ENCODE data around the gene RIPK1.
"Not testable (repeated sequence)": the region's sequence is repeated elsewhere in the genome, so short reads cannot be mapped to it uniquely, and the experiment has no call there.

The RIPK1 gene

DNA sequence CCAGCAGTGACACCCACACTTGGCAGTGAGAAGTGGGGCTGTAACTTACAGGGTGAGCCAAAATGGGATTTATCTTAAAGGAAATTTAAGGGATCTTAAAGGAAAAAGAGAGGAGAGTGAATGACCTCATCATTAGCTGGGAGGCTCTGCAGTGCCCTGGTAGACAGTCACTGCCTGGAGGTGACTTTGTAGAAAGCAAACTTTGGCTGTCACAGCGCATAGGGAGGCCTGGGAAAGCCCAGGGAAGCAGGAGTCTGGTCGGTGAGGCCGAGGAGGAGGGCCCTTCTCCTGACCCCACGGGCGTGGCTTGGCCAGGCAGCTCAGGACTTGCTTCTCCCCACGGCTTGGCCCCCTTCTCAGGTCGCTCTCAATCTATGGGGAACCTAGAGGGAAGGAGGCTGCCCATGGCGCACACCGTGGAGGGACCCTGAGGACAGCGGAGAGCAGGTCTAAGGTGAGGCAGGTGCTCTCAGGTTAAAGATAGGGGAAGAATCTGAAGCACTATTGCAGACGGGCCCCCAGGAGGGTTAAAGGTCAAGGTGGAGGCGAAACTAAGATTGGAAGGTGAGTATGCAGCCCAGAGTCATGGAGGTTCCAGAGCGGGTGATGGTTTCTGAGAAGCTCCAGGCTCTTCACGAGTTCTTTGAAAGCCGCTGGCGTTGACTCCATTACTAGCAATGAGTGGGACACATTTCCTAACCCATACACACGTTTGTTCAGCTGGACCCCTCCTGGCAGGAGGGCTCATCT, 15.6 kb upstream of the RIPK1 start:
- DNase-seq (ENCODE audit: low read depth): no peak
- no peak overlapping the region for H3K4me3 ChIP-seq (ENCODE audit: low read length)
- TF ChIP-seq CTCF (IDR thresholded peaks at IDR 0.05; ENCODE audit: insufficient read depth, low read depth, low read length, missing control alignments): no peak

- peak overlapping the region; percentile 43 for H3K4me3 ChIP-seq (ENCODE audit: low read length)
- no peak for DNase-seq (ENCODE audit: low read depth)
- TF ChIP-seq CTCF (IDR thresholded peaks at IDR 0.05; ENCODE audit: insufficient read depth, low read depth, low read length, missing control alignments): no peak
These were observed 15.1 kb upstream of the RIPK1 start for GRCh38 chr6:3053231-3053508.

DNA sequence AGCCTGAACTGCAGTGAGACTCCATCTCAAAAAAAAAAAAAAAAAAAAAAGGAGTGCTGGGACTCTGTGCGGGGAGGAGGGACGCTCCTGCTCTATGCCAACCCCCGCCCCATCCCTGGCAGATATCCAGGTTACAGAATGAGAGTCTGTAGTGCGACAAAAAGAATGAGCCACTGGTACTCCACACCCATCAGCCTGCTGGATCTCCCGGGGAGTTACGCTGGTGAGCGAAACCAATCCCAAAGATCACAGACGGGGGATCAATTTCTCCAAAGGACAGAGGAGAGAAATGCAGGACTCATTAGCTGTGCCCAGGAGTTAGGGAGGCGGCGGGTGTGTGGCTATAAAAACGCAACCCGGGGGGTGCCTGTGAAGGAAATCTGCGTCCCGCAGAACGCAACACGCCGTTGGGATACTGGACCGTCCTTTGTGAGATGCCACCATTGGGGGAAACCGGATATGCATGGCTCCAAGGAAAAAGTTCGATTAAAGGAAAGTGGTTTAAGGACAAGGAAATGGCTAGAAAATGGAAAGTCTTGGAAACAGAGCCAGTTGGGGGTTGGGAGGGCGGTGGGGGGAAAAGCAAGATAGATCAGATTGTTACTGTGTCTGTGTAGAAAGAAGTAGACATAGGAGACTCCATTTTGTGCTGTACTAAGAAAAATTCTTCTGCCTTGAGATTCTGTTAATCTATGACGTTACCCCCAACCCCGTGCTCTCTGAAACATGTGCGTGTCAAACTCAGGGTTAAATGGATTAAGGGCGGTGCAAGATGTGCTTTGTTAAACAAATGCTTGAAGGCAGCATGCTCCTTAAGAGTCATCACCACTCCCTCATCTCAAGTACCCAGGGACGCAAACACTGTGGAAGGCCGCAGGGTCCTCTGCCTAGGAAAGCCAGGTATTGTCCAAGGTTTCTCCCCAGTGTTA, 13.8 kb upstream of the RIPK1 start:
- H3K4me3 ChIP-seq (ENCODE audit: low read length): peak overlapping the region; percentile 35
- peak; percentile 33 for DNase-seq (ENCODE audit: low read depth)

- H3K4me3 ChIP-seq (ENCODE audit: low read length); DNase-seq (ENCODE audit: low read depth): not testable (repeated sequence)
These were observed 13.2 kb upstream of the RIPK1 start for GRCh38 chr6:3055158-3055499.

DNA sequence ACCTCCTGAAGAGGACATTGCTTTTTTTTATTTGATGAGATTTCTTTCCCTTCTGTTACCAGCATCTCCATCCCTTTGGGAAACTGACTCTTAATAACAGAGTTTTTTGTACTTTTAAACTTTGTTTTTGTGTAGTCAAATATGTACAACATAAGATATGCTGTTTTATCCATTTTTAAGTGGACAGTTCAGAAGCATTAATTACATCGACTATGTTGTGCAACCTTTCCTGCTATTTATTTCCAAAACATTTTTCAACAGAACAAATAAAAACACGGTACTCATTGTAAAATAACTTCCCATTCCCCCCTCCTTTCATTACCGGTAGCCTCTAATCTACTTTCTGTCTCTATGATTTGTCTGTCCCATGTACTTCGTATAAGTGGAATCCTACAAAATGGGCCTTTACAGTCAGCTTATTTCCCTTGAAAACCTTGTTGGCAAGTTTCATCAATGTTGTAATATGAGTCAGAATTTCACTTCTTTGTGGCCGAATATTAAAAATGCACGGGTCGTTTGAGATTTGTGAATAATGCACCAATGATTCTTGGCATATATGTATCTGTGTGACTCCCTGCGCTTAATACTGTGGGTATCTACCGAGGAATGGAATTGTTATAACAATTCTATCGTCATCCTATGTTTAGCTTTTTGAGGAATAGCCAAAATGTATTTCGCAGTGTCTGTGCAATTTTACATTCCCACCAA, 11.1 kb upstream of the RIPK1 start:
- no peak for TF ChIP-seq CTCF (IDR thresholded peaks at IDR 0.05; ENCODE audit: insufficient read depth, low read depth, low read length, missing control alignments)
- DNase-seq (ENCODE audit: low read depth): no peak

DNA sequence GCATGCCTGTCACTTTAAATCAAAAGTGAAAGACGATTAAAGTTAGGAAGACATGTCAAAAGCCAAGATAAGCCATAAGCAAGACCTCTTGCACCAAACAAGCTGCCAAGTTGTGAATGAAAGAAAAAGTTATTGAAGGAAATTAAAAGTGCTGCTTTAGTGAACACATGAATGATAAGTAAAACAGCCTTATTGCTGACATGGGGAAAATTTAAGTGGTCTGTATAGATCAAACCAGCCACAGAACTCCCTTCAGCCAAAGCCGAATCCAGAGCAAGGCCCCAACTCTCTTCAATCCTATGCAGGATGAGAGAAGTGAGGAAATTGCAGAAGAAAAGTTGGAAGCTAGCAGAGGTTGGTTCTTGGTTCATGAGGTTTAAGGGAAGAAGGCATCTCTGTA, 9.3 kb upstream of the RIPK1 start:
- DNase-seq (ENCODE audit: low read depth): no peak
- no peak for TF ChIP-seq CTCF (IDR thresholded peaks at IDR 0.05; ENCODE audit: insufficient read depth, low read depth, low read length, missing control alignments)
- H3K4me3 ChIP-seq (ENCODE audit: low read length): no peak overlapping the region

More for the DNA sequence above, 11.1 kb upstream of the RIPK1 start:
- no peak overlapping the region for H3K4me3 ChIP-seq (ENCODE audit: low read length)

DNA sequence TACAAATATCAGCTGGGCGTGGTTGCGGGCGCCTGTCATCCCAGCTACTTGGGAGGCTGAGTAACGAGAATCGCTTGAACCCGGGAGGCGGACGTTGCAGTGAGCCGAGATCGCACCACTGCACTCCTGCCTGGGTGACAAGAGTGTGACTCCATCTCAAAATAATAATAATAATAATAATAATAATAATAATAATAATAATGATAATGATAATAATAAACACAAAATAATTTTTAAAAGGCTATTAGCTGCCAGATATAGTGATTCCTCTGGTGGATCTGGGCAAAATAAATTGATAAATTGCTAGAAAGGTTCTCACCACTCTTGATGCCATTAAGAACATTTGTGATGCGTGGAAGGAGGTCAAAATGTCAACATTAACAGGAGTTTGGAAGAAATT, 8.2 kb upstream of the RIPK1 start:
- not testable (repeated sequence) for DNase-seq (ENCODE audit: low read depth); H3K4me3 ChIP-seq (ENCODE audit: low read length)

DNA sequence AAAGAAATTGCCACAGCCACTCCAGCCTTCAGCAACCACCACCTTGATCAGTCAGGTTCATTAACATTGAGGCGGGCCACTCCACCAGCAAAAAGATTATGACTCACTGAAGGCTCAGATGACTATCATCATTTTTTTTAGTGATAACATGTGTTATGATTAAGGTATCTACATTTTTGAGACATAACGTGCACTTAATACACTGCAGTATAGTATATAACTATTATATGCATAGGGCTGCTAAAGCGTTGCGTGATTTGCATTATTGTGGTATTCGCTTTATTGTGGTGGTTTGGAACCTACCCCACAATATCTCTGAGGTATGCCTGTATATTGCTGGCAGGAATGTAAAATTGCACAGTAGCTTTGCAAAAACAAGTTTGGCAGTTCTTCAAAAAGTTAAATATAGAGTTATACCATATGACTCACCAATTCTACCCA, 6.8 kb upstream of the RIPK1 start:
- peak; percentile 51 for TF ChIP-seq CTCF (IDR thresholded peaks at IDR 0.05; ENCODE audit: insufficient read depth, low read depth, low read length, missing control alignments)
- DNase-seq (ENCODE audit: low read depth): peak; percentile 88

DNA sequence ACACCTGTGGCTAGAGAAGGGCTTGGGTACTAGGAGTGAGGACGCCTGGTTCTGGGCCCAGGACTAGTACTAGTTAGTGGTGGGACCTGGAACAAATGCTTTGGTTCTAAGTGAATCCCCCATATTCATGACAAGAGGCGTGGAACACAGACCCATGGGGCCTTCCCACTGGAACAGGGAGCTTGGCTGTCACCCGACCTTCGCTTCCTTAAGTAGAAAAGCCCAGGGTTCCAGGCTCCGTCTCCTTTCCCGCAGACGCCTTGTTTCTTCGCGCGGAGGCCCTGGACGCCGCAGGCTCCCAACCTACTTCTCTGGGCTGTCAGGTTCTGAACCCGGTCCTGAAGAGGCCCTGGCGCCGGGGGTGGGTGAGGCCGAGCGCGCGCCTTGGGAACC, 5.0 kb upstream of the RIPK1 start:
- DNase-seq (ENCODE audit: low read depth): not testable (repeated sequence)
- peak overlapping the region; percentile 68 for H3K4me3 ChIP-seq (ENCODE audit: low read length)

More for the DNA sequence above, 6.8 kb upstream of the RIPK1 start:
- no peak overlapping the region for H3K4me3 ChIP-seq (ENCODE audit: low read length)

All from epithelial cell of esophagus (primary cell).